GM19035 (cell line): ENCODE results near the gene MSN.

Source experiments
- ATAC-seq: cut with Tn5 transposase; IDR thresholded peaks from one replicate; pipeline ENCODE4 v1.9.1; 2021; ENCODE audit not compliant: unreplicated experiment

Gene MSN

GRCh38 chrX:65783746-65784145, 116.3 kb downstream of the MSN start:
- no peak for ATAC-seq
